Fibroblast of upper back skin (primary cell): Measurements from ENCODE around the gene ABHD18.
"Not testable (repeated sequence)": the region's sequence is repeated elsewhere in the genome, so short reads cannot be mapped to it uniquely, and the experiment has no call there.

Experiments used
- DNase-seq: peaks from one replicate; pipeline ENCODE4 v3.0.0-alpha.2; 2013

ABHD18 gene

GRCh38 chr4:127995776-127996175, 30.6 kb downstream of the ABHD18 start:
- peak; percentile 7 for DNase-seq

- DNase-seq: not testable (repeated sequence)
Observed at GRCh38 chr4:127996521-127996920, 31.3 kb downstream of the ABHD18 start.

- DNase-seq: peak; percentile 32
Observed at GRCh38 chr4:127997534-127998388, 32.6 kb downstream of the ABHD18 start.

GRCh38 chr4:128006592-128006991, 41.4 kb downstream of the ABHD18 start:
- DNase-seq: no peak

GRCh38 chr4:128009428-128009827, 44.2 kb downstream of the ABHD18 start:
- DNase-seq: no peak

- DNase-seq: no peak
Observed at GRCh38 chr4:128025319-128025718, 60.1 kb downstream of the ABHD18 start.

GRCh38 chr4:128029907-128030306, 64.7 kb downstream of the ABHD18 start:
- DNase-seq: no peak

GRCh38 chr4:128031756-128032384, 66.7 kb downstream of the ABHD18 start:
- no peak for DNase-seq

GRCh38 chr4:128039568-128039967, 74.4 kb downstream of the ABHD18 start:
- no peak for DNase-seq

- not testable (repeated sequence) for DNase-seq
Observed at GRCh38 chr4:128047019-128047418, 81.8 kb downstream of the ABHD18 start.

GRCh38 chr4:128047514-128047913, 82.3 kb downstream of the ABHD18 start:
- not testable (repeated sequence) for DNase-seq

GRCh38 chr4:128051229-128051628, 86.0 kb downstream of the ABHD18 start:
- not testable (repeated sequence) for DNase-seq

- not testable (repeated sequence) for DNase-seq
Observed at GRCh38 chr4:128054907-128055306, 89.7 kb downstream of the ABHD18 start.

GRCh38 chr4:128055441-128056206, 90.4 kb downstream of the ABHD18 start:
- not testable (repeated sequence) for DNase-seq

- no peak for DNase-seq
Observed at GRCh38 chr4:128056396-128056795, 91.2 kb downstream of the ABHD18 start.

- DNase-seq: no peak
Observed at GRCh38 chr4:128060121-128060698, 95.0 kb downstream of the ABHD18 start.

- peak; percentile 97 for DNase-seq
Observed at GRCh38 chr4:128060699-128061565, 95.7 kb downstream of the ABHD18 start, which contains the start of gene LARP1B. Gene LARP1B (plus strand): TSS chr4:128061312. CDS start chr4:128074952, 13,640 bp downstream.

GRCh38 chr4:128061566-128062536, 96.6 kb downstream of the ABHD18 start:
- DNase-seq: peak; percentile 12

GRCh38 chr4:128066453-128066820, 101.2 kb downstream of the ABHD18 start:
- not testable (repeated sequence) for DNase-seq

- peak; percentile 14 for DNase-seq
Observed at GRCh38 chr4:128068918-128069317, 103.7 kb downstream of the ABHD18 start.

- no peak for DNase-seq
Observed at GRCh38 chr4:128076464-128076863, 111.3 kb downstream of the ABHD18 start.
